ENCODE results near the gene OPCML. TPM values are rescaled to one million over a fixed set of nuclear protein-coding genes. Genes with fewer than 3 reads are reported as not detected.

OPCML gene
- total and polyA plus RNA-seq, 7 donors: 0.01 to 0.80 (median 0.07) TPM; not detected in 4

GRCh38 chr11:132840660-132841059 lies 691.6 kb downstream of the OPCML start:
- 86 to 89% (median 87%) methylated on average over 12 of the region's 12 CpGs for WGBS, 3 donors
- Histone ChIP-seq H3K27ac (no peak overlapping the region), H3K36me3 (ENCODE audit: insufficient read depth in 1 of 2, low read depth in 1 of 2) (no peaks in the 10 kb centered on the region), H3K27me3 (ENCODE audit: insufficient read depth in 3 of 3, low read length in 2 of 3) (no peaks in the 10 kb centered on the region), H3K9me3 (no peaks in the 10 kb centered on the region), H3K4me1 (no peaks in the 10 kb centered on the region), H3K4me3 (no peak overlapping the region)
- intact Hi-C loops (cut with DNase I): no loop called here
- DNase-seq (no peak), ATAC-seq (no peak)
- TF ChIP-seq CTCF (IDR thresholded peaks at IDR 0.05): no peak

DNA sequence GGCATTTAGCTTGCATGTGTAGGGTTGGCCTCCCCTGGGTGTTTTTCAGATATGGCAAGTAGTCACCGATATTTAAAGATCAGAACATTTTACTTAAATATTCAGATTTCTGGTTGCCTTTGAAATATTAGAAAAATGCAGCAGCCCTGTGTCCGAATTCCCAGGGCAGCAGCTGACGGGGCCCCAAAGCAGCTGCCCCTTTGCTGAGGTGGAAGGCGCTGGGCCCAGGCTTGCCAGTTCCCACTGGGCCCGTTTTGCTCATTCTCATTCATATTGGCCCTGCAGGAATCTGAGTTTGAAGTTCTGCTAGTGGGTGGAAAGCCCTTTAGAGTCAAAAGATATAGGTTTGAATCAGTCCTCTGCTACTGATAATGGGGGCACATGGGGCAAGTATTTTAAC lies 692.1 kb downstream of the OPCML start:
- intact Hi-C loops (cut with DNase I): no loop called here
- TF ChIP-seq CTCF (IDR thresholded peaks at IDR 0.05): no peak
- no peak overlapping the region for H3K4me3 ChIP-seq
- H3K27me3 ChIP-seq (ENCODE audit: insufficient read depth in 3 of 3, low read length in 2 of 3): no peaks in the 10 kb centered on the region
- no peaks in the 10 kb centered on the region for H3K9me3 ChIP-seq
- no peaks in the 10 kb centered on the region for H3K36me3 ChIP-seq (ENCODE audit: insufficient read depth in 1 of 2, low read depth in 1 of 2)
- no peaks in the 10 kb centered on the region for H3K4me1 ChIP-seq
- H3K27ac ChIP-seq: no peak overlapping the region
- no peak for DNase-seq
- no peak for ATAC-seq
- WGBS, 3 donors: 41 to 51% (median 46%) methylated on average over 5 of the region's 5 CpGs

GRCh38 chr11:132839236-132839945 lies 692.9 kb downstream of the OPCML start:
- Histone ChIP-seq H3K9me3 (no peaks in the 10 kb centered on the region), H3K27ac (no peak overlapping the region), H3K4me1 (no peaks in the 10 kb centered on the region), H3K27me3 (ENCODE audit: insufficient read depth in 3 of 3, low read length in 2 of 3) (no peaks in the 10 kb centered on the region), H3K4me3 (no peak overlapping the region), H3K36me3 (ENCODE audit: insufficient read depth in 1 of 2, low read depth in 1 of 2) (no peaks in the 10 kb centered on the region)
- intact Hi-C loops (cut with DNase I): no loop called here
- TF ChIP-seq CTCF (IDR thresholded peaks at IDR 0.05): no peak
- 82 to 85% (median 84%) methylated on average over 18 of the region's 18 CpGs for WGBS, 3 donors
- ATAC-seq (no peak), DNase-seq (no peak)

- TF ChIP-seq CTCF (IDR thresholded peaks at IDR 0.05): no peak
- H3K9me3 ChIP-seq: no peaks in the 10 kb centered on the region
- DNase-seq (no peak), ATAC-seq (no peak)
- no peaks in the 10 kb centered on the region for H3K27me3 ChIP-seq (ENCODE audit: insufficient read depth in 3 of 3, low read length in 2 of 3)
- WGBS, 3 donors: 74 to 80% (median 76%) methylated on average over 7 of the region's 7 CpGs
- no peaks in the 10 kb centered on the region for H3K36me3 ChIP-seq (ENCODE audit: insufficient read depth in 1 of 2, low read depth in 1 of 2)
- no peak overlapping the region for H3K27ac ChIP-seq
- H3K4me1 ChIP-seq: no peaks in the 10 kb centered on the region
- no peak overlapping the region for H3K4me3 ChIP-seq
- intact Hi-C loops (cut with DNase I): no loop called here
These were observed 693.7 kb downstream of the OPCML start for GRCh38 chr11:132838627-132839026.

GRCh38 chr11:132831272-132831671 lies 701.0 kb downstream of the OPCML start:
- no peak overlapping the region for H3K27ac ChIP-seq
- H3K4me1 ChIP-seq: no peaks in the 10 kb centered on the region
- no peaks in the 10 kb centered on the region for H3K9me3 ChIP-seq
- H3K27me3 ChIP-seq (ENCODE audit: insufficient read depth in 3 of 3, low read length in 2 of 3): peaks cover 0 to 5% (median 0%) of the 10 kb centered on the region in 3 donors
- no peak for ATAC-seq
- 70 to 91% (median 80%) methylated on average over 2 of the region's 2 CpGs for WGBS, 3 donors
- H3K36me3 ChIP-seq (ENCODE audit: insufficient read depth in 1 of 2, low read depth in 1 of 2): no peaks in the 10 kb centered on the region
- no peak overlapping the region for H3K4me3 ChIP-seq
- DNase-seq: no peak
- intact Hi-C loops (cut with DNase I): no loop called here
- no peak for TF ChIP-seq CTCF (IDR thresholded peaks at IDR 0.05)

All from psoas muscle (tissue), 8 donors.